HG03280 (cell line): ENCODE data around the gene OCA2.

Source experiments
- ATAC-seq: cut with Tn5 transposase; IDR thresholded peaks from one replicate; pipeline ENCODE4 v1.9.1; 2021; ENCODE audit warnings: mild to moderate bottlenecking, moderate library complexity; ENCODE audit not compliant: unreplicated experiment

OCA2 gene

DNA sequence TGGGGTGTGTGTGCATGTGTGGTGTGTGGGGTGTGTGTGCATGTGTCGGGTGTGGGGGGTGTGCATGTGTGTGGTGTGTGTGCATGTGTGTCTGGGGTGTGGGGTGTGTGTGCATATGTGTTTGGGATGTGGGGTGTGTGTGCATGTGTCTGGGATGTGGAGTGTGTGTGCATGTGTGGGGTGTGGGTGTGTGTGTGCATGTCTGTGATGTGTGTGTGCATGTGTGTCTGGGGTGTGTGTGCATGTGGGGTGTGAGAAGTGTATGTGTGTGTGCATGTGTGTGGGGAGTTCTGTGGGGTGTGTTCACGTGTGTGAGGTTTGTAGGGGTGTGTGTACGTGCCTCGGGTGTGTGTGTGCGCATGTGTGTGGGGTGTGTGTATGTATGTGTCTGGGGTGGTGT lies 6.7 kb upstream of the OCA2 start:
- no peak for ATAC-seq

DNA sequence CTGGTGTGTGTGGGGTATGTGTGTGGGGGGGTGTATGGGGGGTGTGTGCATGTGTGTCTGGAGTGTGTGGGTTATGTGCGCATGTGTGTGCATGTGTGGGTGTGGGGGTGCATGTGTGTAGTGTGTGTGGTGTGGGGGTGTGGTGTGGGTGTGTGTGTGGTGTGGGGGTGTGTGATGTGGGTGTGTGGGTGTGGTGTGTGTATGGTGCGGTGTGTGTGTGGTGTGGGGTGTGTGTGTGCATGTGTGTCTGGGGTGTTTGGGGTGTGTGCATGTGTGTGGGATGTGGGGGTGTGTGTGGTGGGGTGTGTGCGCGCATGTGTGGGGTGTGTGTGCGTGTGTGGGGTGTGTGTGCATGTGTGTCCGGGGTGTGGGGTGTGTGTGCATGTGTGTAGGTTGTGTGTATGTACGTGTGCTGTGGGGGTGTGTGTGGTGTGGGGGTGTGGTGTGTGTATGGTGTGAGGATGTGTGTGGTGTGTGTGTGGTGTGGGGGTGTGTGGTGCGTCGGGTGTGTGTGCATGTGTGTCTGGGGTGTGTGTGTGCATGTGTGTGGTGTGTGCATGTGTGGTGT lies 6.2 kb upstream of the OCA2 start:
- no peak for ATAC-seq

DNA sequence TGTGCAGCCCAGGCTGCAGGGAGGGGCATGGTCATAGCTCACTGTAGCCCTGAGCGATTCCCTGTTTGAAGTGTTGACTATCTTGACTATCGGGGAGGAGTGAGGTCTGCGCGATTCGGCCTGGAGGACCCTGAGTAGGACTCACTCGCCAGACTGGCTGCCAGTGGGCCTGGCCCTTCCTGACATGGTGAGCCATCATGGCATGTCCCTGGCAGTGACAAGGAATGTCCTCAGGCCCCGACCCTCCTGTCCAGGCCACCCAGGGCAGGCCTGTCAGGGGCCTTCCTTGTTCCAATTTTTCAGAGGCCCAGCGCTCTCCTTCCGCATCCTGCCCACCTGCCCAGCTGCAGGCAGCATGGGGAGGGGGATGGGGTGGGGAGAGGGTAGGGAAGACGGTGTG lies 5.2 kb upstream of the OCA2 start:
- ATAC-seq: no peak

DNA sequence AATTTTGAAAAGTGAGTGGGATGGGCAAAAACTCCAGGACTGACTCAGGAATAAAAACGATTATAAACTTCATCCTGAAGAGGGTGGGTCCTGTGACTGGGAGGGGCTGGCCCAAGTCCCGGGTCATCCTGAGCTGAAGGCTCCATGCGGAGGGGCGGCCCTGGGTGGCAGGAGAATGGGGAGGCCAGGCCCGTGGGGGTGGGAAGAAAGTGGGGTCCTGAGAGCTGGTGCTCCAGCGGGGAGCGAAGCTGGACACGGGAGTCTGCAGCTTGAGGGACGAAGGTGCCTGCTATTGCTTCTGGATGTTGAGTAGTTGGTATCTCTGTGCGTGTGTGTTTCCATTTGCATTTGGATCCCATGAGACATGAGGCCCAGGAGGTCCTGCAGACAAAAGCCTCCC lies 4.7 kb upstream of the OCA2 start:
- no peak for ATAC-seq

DNA sequence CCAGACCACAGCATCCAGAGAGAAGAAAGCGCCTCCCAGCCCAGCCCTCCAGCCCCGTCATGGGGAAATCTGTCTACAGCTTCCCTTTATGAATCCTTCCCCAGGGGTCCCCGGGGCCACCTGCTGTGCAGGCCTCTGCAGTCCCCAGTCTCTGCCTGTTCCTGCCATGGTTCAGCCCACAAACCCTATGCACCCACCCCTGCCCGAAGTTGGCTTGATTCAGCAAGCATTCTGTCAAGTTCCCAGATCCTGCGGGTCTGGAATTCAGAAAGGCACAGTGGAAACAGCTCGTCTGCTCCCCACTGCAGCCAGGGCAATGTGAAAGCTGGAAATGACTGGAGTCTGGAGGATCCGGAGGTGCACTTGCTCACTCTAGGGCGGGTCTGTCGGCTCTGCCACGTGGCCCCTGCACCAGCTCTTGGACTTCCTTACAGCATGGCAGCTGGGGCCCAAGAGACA lies 2.9 kb upstream of the OCA2 start:
- ATAC-seq: no peak

DNA sequence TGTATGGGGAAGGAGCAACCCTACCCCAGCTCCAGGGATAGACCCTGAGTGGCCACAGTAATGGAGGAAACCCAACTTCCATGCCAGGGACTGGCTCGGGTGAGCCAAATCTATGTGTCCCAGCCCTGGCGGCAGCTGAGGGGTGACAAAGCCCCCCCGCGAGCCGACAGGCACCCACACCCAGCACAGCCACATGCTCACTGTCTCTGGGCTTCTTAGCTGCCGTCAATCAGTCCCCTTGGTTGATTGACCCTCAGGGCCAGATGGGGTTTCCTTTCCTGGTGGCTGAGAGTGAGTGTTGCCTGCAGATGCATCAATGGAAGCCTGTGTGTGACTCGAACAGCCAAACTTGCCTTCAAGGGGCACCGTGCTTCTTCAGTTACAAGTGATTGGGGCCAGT lies 2.1 kb upstream of the OCA2 start:
- no peak for ATAC-seq

DNA sequence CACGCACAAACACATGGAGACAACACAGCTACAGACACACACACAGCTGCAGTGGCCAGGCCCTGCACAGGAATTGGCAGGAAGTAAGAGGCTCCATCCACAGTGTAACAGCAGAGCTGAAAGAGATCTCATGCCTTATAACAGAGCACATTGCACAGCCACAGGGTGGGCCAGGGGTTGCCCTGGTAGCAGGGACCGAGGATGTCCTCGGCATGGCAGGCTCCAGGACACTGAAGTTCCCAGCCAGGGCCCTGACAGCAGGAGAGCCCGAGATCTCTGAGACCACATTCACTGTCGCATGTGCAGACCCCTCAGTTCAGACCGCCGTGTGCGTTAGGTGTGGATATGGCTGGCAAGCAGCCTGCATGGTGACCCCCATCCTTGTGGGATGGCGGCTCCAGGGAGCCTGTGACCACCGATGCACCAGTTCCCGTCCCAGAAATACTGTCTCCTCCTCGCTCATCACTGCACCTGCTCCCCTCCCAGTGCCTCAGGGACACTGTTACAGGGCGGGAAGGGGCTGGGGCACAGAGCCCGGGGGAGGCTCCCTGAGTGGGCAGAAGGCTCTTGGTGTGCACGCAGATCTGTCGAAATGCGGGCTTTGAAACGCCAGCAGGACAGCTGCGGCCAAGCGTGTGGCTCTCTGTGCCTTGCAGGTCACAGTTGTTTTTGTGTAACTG lies 1.5 kb upstream of the OCA2 start:
- ATAC-seq: no peak

DNA sequence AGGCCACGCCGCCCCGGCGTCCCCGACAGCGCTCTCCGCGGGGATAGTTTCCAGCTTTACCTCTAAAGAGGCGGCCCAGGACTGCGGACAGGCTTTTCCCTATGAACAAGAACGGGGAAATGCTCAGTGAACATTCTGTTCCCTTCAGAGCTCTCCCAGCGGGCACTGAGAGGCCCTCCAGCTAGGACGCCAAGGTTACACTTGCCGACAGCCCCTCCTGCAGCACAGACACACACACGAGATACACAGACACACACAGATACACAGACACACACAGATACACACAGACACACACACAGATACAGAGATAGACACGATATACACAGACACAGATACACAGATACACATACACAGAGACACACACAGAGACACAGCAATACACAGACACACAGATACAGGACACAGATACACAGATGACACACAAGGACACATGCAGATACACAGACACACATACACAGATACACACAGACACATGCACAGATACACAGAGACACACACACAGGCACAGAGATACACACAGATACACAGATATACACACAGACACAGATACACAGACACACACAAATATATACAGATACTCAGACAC lies 533 bp upstream of the OCA2 start:
- ATAC-seq: no peak

DNA sequence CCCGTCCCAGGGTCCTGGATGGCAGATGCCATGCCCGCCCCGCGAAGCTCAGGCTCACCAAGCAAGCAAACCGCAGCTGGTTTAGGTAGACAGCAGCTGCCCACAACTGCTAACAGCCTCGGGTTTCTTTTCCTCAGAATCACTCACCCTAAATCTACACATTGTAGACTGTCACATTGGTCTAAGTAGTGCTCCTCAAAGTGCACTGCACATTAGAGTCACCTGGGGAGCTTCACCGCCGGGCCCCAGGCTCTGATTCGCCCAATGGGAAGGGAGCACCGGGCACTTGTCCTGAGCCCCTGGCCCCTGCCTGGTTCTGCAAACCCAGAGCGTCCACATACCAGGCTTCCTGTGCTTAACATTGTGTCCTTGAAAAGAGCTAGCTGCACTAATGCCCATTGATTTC lies 752 bp downstream of the OCA2 start:
- ATAC-seq: no peak

DNA sequence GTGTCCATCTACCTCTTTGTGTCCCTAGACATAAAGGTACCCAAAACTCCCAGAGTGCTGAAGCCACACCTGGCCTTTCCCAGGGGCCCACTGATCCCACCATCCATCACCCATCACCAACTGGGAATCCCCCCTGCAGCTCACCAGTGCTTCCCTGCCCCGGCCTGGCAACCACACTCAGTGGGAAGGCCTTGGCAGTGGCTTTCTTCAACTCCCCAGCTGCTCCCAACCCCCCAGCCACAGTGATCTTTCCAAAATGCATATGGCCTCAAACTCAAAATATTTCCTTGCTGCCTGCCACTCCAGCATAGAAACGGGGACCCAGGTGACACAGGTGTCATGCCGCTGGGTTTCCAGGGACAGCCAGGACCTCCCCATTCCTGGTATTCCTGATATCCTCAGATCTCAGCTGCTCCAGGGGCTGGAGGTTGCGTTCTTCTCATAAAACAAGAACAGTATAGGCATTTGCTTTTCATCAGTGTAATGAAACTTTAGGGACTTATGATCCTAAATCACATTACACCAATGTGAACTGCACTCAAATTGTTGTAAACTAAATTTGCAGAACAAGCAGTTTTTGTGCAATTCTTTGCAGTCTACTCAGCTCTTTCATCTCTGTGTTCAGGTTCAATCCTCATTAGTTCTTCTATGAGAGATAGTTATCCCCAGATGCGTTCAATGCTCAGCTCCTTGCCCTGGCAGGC lies 1.3 kb downstream of the OCA2 start:
- no peak for ATAC-seq

DNA sequence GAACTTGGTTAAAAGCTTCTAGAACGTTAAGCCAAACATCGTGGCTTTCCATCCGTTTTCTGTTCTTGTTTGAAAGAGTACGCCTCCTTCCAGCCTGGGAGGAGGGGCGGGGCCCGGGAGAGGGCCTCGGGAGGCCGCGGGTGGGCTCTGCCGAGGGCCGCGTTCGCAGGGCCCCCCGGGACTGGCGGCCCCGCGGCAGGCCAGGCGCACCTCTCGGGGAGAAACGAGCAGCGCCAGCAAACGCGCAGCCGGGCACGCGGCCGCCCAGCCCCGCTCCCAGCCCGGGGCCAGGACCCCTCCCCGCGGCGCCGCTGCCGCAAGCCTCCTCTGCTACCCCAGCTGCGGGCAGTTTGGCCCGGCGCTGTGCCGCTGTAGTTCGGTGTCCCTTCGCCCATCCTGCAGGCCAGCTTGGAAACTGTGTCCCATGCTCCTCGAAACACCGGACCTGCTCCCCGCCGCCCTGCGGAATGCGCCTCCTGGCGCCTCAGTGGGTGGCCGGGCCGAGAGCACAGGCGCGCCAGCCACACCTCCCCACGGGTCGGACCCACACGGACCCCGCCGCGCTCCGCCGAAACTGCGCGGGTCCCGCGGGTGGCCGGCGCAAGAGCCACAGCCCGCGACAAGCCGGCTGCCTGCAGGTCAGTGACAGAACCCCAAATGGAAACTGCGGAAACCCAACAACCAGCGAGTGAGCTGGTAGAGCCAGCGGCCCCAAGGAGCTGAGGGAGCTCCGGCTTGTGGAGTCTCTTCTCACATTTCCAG lies 2.3 kb downstream of the OCA2 start:
- ATAC-seq: no peak

DNA sequence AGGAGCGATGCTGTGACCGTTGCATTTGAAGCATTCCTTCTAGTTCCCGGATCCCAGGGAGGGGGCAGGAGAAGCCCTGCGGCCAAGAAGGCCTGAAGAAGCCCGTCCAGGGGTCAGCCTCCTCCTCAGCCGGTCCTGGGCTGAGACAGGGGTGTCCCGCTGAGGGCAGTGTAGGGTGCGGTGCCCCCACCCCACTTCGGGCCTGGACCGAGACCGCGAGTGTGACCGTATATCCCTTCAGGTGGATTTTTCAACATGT lies 2.8 kb downstream of the OCA2 start:
- ATAC-seq: no peak

DNA sequence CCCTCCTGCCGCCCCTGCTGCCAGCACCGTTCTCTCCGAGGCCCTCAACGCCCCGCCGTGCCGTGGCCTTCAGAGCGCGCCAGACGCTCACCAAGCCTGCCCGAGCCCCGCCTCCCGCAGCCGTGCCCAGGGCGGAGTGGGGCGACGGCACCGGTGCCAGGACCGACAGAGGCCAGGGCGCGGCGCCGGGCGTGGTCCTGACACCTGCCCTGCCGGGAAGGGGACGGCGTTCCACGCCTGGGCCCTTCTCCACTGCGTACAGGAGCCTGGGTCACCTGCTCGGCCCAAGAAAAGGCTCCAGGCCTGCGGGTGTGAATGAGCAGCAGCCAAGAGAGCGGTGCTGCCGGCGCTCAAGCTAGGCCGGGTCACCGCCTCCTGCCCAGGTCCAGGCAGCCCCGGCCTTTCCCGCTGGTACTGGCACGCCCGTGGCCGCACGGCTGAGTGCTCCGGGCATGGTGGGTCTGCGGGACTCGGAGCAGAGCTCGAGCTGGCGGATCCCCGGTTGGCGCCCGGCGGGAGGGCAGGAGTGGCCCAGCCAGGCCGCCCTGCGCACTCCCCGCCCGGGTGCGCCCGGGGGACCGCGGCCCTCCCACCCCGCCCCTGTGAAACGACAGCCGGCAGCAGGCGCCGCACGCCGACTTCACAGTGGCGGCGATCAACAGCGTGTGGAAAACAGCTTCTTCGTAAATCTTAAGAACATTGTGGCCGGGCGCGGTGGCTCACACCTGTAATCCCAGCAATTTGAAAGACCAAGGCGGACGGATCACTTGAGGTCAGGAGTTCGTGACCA lies 4.2 kb downstream of the OCA2 start:
- no peak for ATAC-seq

DNA sequence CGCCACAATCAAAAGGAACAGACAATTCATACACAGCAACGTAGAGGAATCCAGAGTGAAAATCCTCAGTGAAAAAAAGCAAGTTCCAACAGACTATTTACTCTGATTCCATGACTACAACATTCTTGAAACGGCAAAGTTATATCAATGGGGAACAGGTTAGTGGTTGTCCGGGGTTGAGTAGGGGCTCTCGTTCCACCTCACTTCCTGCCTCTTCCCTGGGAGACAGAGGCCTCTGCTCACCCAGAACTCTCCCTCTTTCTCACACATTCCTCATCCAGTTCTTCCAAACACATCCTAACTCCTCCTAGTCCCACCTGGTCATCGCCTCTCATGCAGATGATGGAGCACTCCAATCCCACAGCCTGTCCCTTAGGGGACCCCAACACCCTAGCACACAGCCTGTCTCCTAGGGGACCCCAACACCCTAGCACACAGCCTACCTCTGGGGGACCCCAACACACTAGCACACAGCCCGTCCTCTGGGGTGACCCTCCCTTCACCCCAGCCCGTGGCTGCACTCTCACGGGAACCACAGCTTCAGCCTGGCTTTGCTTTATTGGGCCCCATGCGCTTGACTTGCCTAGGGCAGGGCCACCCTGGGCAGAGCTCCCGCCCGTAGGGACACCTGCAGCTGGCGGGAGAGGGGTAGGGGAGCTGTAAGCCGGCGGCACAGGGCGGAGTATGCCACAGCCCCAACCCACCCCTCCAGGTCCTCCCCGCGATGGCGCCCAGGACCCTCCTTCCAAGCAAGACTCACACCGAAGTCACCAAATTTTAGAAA lies 5.2 kb downstream of the OCA2 start:
- no peak for ATAC-seq

DNA sequence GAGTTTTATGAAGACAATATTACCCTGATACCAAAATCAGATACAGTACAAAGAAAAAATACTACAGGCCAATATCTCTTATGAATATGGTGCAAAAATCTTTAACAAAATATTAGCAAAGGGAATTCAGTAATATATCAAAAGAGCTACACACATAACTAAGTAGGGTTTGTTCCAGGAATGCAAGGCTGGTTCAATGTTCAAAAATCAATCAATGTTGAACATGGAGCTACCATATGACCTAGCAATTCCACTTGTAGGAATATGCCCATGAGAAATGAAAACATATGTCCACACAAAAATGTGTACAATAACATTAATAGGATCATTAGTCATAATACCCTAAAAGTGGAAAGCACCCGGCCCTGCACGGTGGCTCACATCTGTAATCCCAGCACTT lies 7.8 kb downstream of the OCA2 start:
- no peak for ATAC-seq

DNA sequence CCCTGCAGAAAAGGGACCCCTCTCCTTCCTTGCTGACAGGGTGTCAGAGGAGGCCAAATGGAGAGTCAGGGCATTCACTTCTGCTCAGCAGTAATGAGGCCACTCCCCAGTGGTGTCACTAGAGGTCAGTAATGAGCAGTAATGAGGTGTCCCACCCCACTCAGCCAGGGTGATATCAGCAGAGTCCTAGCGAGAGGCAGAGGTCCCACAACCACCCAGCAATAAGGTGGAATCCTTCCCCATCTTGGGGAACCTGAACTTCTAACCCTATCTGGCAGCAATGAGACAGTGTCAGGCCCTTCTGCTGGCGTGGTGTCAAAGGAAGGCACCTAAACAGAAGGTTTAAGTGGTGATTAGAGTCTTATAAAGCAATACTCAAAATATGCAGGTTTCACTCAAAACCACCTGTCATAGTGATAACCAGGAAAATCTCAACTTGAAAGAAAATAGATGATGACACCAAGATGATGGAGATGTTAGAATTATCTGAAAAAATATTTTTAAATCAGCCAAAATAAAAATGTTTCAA lies 12.9 kb downstream of the OCA2 start:
- ATAC-seq: peak; percentile 88

DNA sequence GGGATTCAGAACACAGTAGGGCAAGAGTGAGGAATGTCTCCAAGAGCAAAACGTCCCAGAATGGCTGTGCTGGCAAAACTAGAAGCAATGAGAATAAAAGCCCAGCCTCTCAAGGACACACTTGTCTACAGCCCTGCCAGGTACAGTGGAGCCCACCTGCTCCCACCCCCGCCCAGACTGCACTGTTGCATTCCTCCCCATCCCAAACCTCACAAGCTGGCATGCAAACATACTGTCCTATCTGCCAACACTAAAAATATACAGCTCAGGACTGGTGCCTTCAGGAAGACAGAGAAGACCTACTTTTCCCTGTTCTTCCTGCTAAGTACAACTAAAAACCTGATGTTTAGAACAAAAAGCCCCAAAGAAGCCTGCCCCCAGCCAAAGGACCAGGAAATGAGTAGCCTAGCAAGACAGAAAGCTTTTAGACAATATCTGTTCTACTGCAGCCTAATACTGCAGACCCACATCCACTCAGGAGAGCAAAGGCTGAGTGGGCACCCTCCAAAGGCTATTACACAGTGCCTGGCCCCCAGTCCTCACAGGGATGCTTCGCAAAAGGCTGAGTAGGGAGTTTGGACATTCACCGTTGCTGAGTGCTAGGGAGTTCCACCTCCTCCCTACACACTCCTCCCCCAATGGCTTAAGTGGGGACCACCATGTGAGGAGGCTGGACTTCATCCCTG lies 13.5 kb downstream of the OCA2 start:
- ATAC-seq: no peak

DNA sequence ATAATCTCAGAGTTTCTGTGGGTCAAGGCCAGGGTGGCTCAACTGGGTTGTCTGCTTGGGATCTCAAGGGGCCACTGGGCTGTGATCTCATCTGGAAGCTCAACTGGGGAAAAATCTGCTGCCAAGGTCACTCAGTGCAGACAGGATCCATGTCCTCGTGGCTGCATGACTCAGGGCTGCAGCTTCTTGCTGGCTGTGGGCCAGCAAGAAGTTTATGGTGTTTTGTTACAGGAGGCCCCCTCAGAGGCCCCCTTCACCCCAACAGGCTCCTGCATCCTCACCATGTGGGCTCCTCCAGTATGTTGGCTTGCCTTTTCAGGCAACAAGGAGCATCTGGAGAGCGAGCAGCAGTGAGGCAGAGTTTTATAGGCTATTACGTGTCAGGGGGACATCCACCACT lies 14.6 kb downstream of the OCA2 start:
- ATAC-seq: no peak
